Measurements from ENCODE around the gene ZBTB21.

The ZBTB21 gene

GRCh38 chr21:41941941-41942340 is 68.2 kb downstream of the ZBTB21 start:
- H3K56ac ChIP-seq (ENCODE audit: low read length), result no peak overlapping the region
- no peak overlapping the region for H3K9ac ChIP-seq (ENCODE audit: low read length)
- DNase-seq, result no peak

DNA sequence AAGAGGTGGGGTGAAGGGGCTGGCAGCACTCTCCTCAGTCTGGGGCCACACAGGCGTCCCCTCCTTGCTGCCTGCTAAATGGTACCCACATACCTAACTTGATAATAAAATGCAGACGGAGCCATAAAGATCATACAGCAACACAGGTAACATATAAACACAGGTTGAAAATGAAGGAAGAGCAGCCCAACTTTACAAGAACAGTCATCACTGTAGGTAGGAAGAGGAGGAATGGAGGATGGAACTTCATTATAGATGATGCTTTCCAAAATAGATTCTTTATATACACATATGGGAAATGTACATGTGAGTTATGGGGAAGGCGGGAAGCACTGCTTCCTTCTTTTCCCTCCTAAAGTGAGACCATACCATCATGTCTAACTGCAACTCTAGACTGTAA is 69.7 kb downstream of the ZBTB21 start:
- Histone ChIP-seq H3K36me3 (ENCODE audit: control insufficient read depth, insufficient read depth, low read length) (no peaks in the 10 kb centered on the region), H2AK5ac (ENCODE audit: low read length) (no peak overlapping the region), H2BK120ac (ENCODE audit: low read depth, low read length) (no peak overlapping the region), H3K18ac (ENCODE audit: low read length) (no peak overlapping the region), H3K4ac (ENCODE audit: low read depth, low read length) (no peak overlapping the region), H3K4me1 (ENCODE audit: control insufficient read depth, low read depth, low read length) (no peaks in the 10 kb centered on the region), H3K9ac (ENCODE audit: low read length) (no peak overlapping the region), H3K79me2 (ENCODE audit: control insufficient read depth, insufficient read depth, low read length) (no peaks in the 10 kb centered on the region), H3K79me1 (ENCODE audit: low read length) (no peaks in the 10 kb centered on the region), H3K4me3 (ENCODE audit: low read length) (no peak overlapping the region), H3K56ac (ENCODE audit: low read length) (no peak overlapping the region), H4K8ac (ENCODE audit: low read depth, low read length) (no peak overlapping the region), H4K5ac (ENCODE audit: low read length) (no peak overlapping the region), H2BK15ac (replicated peaks; ENCODE audit: low read depth) (no peak overlapping the region), H2BK5ac (ENCODE audit: low read length) (no peak overlapping the region), H3K27ac (ENCODE audit: low read depth, low read length) (no peak overlapping the region), H3K27me3 (ENCODE audit: insufficient read depth, low read length, poor library complexity) (no peaks in the 10 kb centered on the region), H3K4me2 (ENCODE audit: low read length) (no peak overlapping the region), H3K23ac (ENCODE audit: low read length) (no peak overlapping the region)
- DNase-seq, result no peak
- WGBS (ENCODE audit: extremely low coverage, insufficient coverage, low lambda C conversion rate), result no CpG with 5 or more reads among the region's 3 CpGs

More at GRCh38 chr21:41941941-41942340, 68.2 kb downstream of the ZBTB21 start:
- H2BK15ac ChIP-seq (replicated peaks; ENCODE audit: low read depth), result no peak overlapping the region
- no CpG with 5 or more reads among the region's 12 CpGs for WGBS (ENCODE audit: extremely low coverage, insufficient coverage, low lambda C conversion rate)
- H2BK120ac ChIP-seq (ENCODE audit: low read depth, low read length), result no peak overlapping the region
- no peak overlapping the region for H2BK5ac ChIP-seq (ENCODE audit: low read length)
- H3K79me1 ChIP-seq (ENCODE audit: low read length), result no peaks in the 10 kb centered on the region
- H3K4me1 ChIP-seq (ENCODE audit: control insufficient read depth, low read depth, low read length), result no peaks in the 10 kb centered on the region
- no peak overlapping the region for H3K4me3 ChIP-seq (ENCODE audit: low read length)
- H4K5ac ChIP-seq (ENCODE audit: low read length), result no peak overlapping the region
- no peaks in the 10 kb centered on the region for H3K27me3 ChIP-seq (ENCODE audit: insufficient read depth, low read length, poor library complexity)
- no peaks in the 10 kb centered on the region for H3K36me3 ChIP-seq (ENCODE audit: control insufficient read depth, insufficient read depth, low read length)
- no peak overlapping the region for H2AK5ac ChIP-seq (ENCODE audit: low read length)
- H3K23ac ChIP-seq (ENCODE audit: low read length), result no peak overlapping the region
- H3K18ac ChIP-seq (ENCODE audit: low read length), result no peak overlapping the region
- no peak overlapping the region for H3K4me2 ChIP-seq (ENCODE audit: low read length)
- no peak overlapping the region for H3K4ac ChIP-seq (ENCODE audit: low read depth, low read length)
- no peak overlapping the region for H3K27ac ChIP-seq (ENCODE audit: low read depth, low read length)
- no peak overlapping the region for H4K8ac ChIP-seq (ENCODE audit: low read depth, low read length)
- no peaks in the 10 kb centered on the region for H3K79me2 ChIP-seq (ENCODE audit: control insufficient read depth, insufficient read depth, low read length)

GRCh38 chr21:41939391-41939790 is 70.8 kb downstream of the ZBTB21 start:
- no peak overlapping the region for H3K23ac ChIP-seq (ENCODE audit: low read length)
- no peak overlapping the region for H3K9ac ChIP-seq (ENCODE audit: low read length)
- no peak overlapping the region for H4K5ac ChIP-seq (ENCODE audit: low read length)
- H3K79me2 ChIP-seq (ENCODE audit: control insufficient read depth, insufficient read depth, low read length), result no peaks in the 10 kb centered on the region
- no peak overlapping the region for H2BK15ac ChIP-seq (replicated peaks; ENCODE audit: low read depth)
- H4K8ac ChIP-seq (ENCODE audit: low read depth, low read length), result no peak overlapping the region
- H2BK5ac ChIP-seq (ENCODE audit: low read length), result no peak overlapping the region
- H3K36me3 ChIP-seq (ENCODE audit: control insufficient read depth, insufficient read depth, low read length), result no peaks in the 10 kb centered on the region
- no peak overlapping the region for H3K4me3 ChIP-seq (ENCODE audit: low read length)
- no peak overlapping the region for H3K4me2 ChIP-seq (ENCODE audit: low read length)
- no peak overlapping the region for H3K56ac ChIP-seq (ENCODE audit: low read length)
- H3K27ac ChIP-seq (ENCODE audit: low read depth, low read length), result no peak overlapping the region
- H3K79me1 ChIP-seq (ENCODE audit: low read length), result no peaks in the 10 kb centered on the region
- no peak overlapping the region for H2BK120ac ChIP-seq (ENCODE audit: low read depth, low read length)
- no peak overlapping the region for H2AK5ac ChIP-seq (ENCODE audit: low read length)
- DNase-seq, result no peak
- H3K27me3 ChIP-seq (ENCODE audit: insufficient read depth, low read length, poor library complexity), result no peaks in the 10 kb centered on the region
- H3K4ac ChIP-seq (ENCODE audit: low read depth, low read length), result no peak overlapping the region
- H3K18ac ChIP-seq (ENCODE audit: low read length), result no peak overlapping the region
- no peaks in the 10 kb centered on the region for H3K4me1 ChIP-seq (ENCODE audit: control insufficient read depth, low read depth, low read length)
- no CpG with 5 or more reads among the region's 8 CpGs for WGBS (ENCODE audit: extremely low coverage, insufficient coverage, low lambda C conversion rate)

Data from mesendoderm (in vitro differentiated cells).